AG10803 (cell line): Measurements from ENCODE around the gene GJA3.

Source experiments
- DNase-seq: peaks from one replicate; pipeline ENCODE4 v3.0.0; 2010; ENCODE audit warnings: low read depth
- H3K4me3 ChIP-seq: 2 replicates; pipeline ENCODE4 v1.5.1; 2011; ENCODE audit warnings: mild to moderate bottlenecking, low read length, control low read depth
- TF ChIP-seq, protein P1 (sequence below): conservative IDR thresholded peaks from 2 replicates; pipeline ENCODE4 v1.5.1; 2011; ENCODE audit warnings: mild to moderate bottlenecking, low read length, control low read depth, inconsistent platforms

Gene GJA3

DNA sequence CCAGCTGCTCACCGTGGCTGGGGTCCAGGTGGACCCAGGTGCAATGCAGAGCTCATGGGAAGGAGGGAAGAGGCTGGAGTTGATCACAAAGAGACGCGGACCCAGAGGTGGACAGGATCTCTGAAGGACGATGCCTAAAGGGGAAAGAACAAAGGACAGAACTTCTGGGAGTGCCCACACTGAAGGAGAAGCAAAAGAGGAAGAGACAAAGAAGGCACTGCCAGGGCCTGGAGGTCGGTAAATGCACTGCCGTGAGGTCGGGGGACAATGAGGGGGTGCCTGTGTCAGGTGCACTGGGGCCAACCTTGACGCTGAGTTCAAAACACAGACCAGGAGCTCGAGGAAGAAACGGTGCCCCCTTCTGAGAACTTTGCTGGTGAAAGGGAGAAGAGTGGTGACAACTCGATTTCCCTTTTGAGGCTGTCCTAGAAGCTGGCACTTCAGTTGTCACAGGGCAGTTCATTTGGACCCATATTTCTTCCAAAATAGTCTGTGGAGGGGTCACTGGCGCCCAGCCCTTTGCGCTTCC is 55.6 kb downstream of the GJA3 start:
- TF ChIP-seq, protein P1, sequence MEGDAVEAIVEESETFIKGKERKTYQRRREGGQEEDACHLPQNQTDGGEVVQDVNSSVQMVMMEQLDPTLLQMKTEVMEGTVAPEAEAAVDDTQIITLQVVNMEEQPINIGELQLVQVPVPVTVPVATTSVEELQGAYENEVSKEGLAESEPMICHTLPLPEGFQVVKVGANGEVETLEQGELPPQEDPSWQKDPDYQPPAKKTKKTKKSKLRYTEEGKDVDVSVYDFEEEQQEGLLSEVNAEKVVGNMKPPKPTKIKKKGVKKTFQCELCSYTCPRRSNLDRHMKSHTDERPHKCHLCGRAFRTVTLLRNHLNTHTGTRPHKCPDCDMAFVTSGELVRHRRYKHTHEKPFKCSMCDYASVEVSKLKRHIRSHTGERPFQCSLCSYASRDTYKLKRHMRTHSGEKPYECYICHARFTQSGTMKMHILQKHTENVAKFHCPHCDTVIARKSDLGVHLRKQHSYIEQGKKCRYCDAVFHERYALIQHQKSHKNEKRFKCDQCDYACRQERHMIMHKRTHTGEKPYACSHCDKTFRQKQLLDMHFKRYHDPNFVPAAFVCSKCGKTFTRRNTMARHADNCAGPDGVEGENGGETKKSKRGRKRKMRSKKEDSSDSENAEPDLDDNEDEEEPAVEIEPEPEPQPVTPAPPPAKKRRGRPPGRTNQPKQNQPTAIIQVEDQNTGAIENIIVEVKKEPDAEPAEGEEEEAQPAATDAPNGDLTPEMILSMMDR = no peak
- H3K4me3 ChIP-seq = no peak overlapping the region
- DNase-seq = no peak

DNA sequence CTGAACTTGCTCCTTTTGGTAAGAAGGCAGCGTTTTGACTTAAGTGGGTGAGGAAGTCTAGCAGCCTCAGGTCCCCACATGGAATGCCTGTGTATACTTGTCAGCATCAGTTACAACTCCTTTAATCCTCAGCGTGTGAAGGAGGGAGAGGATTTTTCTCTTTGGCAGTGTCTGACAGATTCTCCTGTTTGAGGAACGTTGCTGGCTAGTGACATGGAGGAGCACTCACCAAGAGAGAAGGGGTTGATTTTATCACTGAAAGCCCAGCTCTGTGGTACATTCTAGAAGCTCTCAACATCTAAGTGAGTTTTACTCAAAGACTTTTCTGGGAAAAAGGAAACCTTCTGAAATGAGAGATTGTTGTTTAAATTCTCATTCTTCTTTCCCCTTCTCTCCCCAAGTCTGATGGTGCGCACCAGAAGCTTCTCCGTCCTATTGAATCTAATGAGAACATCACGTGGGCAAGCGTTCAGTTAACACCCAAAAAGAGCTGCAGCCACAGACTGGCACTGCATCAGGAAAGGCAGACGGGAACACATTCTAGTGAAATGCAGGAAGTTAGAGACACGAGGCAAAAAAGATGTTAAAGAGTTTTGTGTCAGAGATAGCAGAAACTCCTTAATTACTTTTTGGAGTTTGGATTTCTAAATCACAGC is 58.2 kb downstream of the GJA3 start:
- DNase-seq = no peak
- TF ChIP-seq, protein P1 = no peak
- no peak overlapping the region for H3K4me3 ChIP-seq

DNA sequence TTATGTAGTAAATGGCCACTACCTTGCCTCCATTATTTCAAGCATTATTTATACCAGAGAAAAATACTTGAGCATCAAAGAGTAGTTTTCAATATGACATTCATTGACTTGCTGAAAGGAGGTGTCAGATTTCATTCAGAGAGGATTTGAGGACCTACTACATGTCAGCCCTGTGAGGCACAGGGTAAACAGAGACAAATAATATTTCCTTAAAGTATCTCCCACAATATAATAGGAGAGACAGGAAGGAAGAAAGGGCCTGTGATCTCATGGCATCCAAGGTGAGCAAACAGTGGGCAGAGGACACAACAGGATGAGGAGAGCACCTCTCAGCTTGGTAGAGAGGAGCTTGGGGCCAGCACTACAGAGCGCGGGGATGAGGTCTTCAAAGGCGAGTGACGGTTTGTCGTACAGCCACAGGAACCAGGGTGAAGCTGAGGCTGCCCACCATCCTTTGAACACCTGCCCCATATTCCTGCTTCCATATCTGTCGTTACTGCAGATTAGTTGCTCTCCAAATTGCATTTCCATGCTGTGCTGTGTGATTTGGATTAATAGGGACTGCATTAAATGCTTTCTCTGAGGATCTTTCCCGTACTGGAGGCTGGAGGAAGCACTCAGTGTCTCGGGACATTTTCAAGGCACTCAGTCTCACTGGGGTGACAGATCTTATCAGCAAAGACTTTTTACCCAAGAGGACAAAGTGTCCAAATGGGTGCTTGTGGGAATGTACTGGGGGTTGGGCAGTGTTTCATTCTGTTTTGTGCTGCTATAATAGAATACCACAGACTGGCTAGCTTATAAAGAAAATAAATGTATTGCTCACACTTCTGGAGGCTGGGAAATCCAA is 59.2 kb downstream of the GJA3 start:
- DNase-seq = no peak
- H3K4me3 ChIP-seq = no peak overlapping the region
- TF ChIP-seq, protein P1 = no peak

DNA sequence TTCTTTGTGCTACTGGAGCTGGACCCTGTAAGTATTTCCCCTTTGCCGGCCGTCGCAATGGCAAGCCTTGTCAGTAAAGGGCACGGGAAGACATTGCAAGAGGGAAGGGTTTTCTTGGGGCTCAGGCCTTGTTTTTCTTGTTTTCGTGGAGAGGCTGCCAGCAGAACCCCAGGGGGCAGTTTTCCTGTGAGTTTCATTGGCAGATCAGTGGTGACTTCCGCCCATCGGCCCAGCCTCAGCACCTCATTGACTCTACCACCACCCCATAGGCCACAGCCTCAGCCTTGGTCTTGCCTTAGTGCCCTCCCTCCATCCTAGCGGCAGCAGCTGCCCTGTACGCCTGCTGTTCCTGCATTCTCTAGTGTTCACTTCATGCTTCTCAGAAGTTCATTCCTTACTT is 61.5 kb downstream of the GJA3 start:
- H3K4me3 ChIP-seq = no peak overlapping the region
- TF ChIP-seq, protein P1 = no peak
- no peak for DNase-seq

DNA sequence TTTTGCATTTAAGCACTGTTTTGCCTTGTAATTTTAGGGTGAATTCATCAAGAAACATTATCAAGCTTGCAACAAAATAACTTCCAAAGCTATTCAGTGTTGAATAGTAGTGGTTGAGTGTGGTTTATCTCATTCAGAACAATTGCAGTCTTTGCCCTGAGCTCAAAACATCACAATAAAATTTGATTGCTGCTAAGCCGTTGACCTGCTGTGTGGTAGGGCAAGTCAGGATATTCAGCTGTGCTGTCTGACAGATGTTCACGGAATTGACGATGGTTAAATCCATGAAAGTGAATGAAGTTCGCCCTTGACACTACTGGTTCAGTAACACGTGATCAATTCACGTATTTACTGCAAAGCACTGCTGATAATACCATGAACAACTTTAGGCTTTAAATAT is 66.9 kb downstream of the GJA3 start:
- TF ChIP-seq, protein P1 = no peak

DNA sequence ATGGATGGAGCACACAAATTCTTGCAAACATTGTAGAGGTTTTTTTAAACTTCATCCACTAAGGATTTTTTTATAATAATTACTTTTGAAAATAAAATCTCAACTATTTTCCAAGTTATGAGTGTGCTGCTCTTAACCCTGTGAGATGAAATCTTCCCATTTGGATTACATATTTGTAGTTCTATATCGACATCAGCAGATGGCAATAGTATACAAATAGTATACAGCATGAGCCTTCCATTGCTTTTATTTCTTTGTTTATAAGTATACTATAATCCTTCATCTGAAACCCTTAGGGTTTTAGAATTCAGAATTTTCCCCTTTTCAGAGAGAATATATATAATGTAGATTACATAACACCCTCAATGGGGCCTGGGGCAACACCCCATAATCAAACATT is 70.5 kb downstream of the GJA3 start:
- DNase-seq = no peak
- TF ChIP-seq, protein P1 = peak; percentile 28
- no peak overlapping the region for H3K4me3 ChIP-seq

More for the DNA sequence above, 66.9 kb downstream of the GJA3 start:
- no peak for DNase-seq
- no peak overlapping the region for H3K4me3 ChIP-seq
